Neural progenitor cell (in vitro differentiated cells): ENCODE results near the gene KDF1. TPM values are rescaled to one million over a fixed set of nuclear protein-coding genes. Genes with fewer than 3 reads are reported as not detected.
A peak's percentile ranks its signal among the peaks of the same experiment; 100 is the strongest.

Experiments used
- DNase-seq: peaks from one replicate; pipeline ENCODE4 v3.0.0-alpha.2; 2016; ENCODE audit warnings: low spot score
- H2AFZ ChIP-seq: fragments of 200-600 bp; sonication (generic); replicated peaks from 2 replicates; pipeline ENCODE4 v1.6.1; 2016; ENCODE audit warnings: antibody characterized with exemption
- H3F3A ChIP-seq: fragments of 200-600 bp; sonication (generic); 2 replicates; pipeline ENCODE4 v1.6.1; 2016; ENCODE audit warnings: antibody characterized with exemption, low read depth
- H3K27ac ChIP-seq: fragments of 200-600 bp; sonication (generic); 2 replicates; pipeline ENCODE4 v1.5.1; 2016; ENCODE audit warnings: mild to moderate bottlenecking
- H3K27me3 ChIP-seq: fragments of 200-600 bp; sonication (generic); 2 replicates; pipeline ENCODE4 v1.6.1; 2016; ENCODE audit warnings: mild to moderate bottlenecking, moderate library complexity
- H3K36me3 ChIP-seq: fragments of 200-600 bp; sonication (generic); 2 replicates; pipeline ENCODE4 v1.5.1; 2016
- H3K4me1 ChIP-seq: fragments of 200-600 bp; sonication (generic); 2 replicates; pipeline ENCODE4 v1.6.1; 2016; ENCODE audit warnings: mixed run types
- H3K4me2 ChIP-seq: fragments of 200-600 bp; sonication (generic); 2 replicates; pipeline ENCODE4 v1.6.1; 2016
- H3K4me3 ChIP-seq: fragments of 200-600 bp; sonication (generic); 2 replicates; pipeline ENCODE4 v1.5.1; 2016
- H3K79me2 ChIP-seq: fragments of 200-600 bp; sonication (generic); 2 replicates; pipeline ENCODE4 v1.6.1; 2016; ENCODE audit warnings: low read depth
- H3K9ac ChIP-seq: fragments of 200-600 bp; sonication (generic); 2 replicates; pipeline ENCODE4 v1.6.1; 2016
- H3K9me3 ChIP-seq: fragments of 200-600 bp; sonication (generic); 2 replicates; pipeline ENCODE4 v1.5.1; 2016; ENCODE audit warnings: low read depth
- H4K20me1 ChIP-seq: fragments of 200-600 bp; sonication (generic); 2 replicates; pipeline ENCODE4 v1.6.1; 2016; ENCODE audit warnings: low read depth
- H3K27ac Mint-ChIP-seq: 3 replicates; pipeline ENCODE4 v1.8.0; 2021; ENCODE audit warnings: mixed read lengths
- H3K27me3 Mint-ChIP-seq: 2 replicates; pipeline ENCODE4 v1.8.0; 2022; ENCODE audit warnings: low read depth, mild to moderate bottlenecking, inconsistent platforms, moderate library complexity, mixed read lengths; ENCODE audit not compliant: insufficient read depth
- H3K36me3 Mint-ChIP-seq: 3 replicates; pipeline ENCODE4 v1.8.0; 2021; ENCODE audit warnings: mixed read lengths
- H3K4me1 Mint-ChIP-seq: 3 replicates; pipeline ENCODE4 v1.8.0; 2021; ENCODE audit warnings: mixed read lengths
- H3K4me3 Mint-ChIP-seq: 3 replicates; pipeline ENCODE4 v1.8.0; 2021; ENCODE audit warnings: mild to moderate bottlenecking, moderate library complexity, mixed read lengths
- H3K9me3 Mint-ChIP-seq: 3 replicates; pipeline ENCODE4 v1.8.0; 2020; ENCODE audit warnings: mixed read lengths
- EZH2 ChIP-seq: fragments of 200-600 bp; sonication (generic); IDR thresholded peaks from 2 replicates; pipeline ENCODE4 v1.6.1; 2017; ENCODE audit warnings: antibody characterized with exemption, mild to moderate bottlenecking, moderate library complexity
- EZH2phosphoT487 ChIP-seq: fragments of 200-600 bp; sonication (generic); IDR thresholded peaks from 2 replicates; pipeline ENCODE4 v1.6.1; 2017; ENCODE audit warnings: antibody characterized with exemption
- total RNA-seq: library from RNA; depleted of rRNA; stranded (reverse); fragments of >200 nt; gene quantifications from 2 replicates; pipeline ENCODE4 v1.2.3, GENCODE V29; 2015; ENCODE audit warnings: low replicate concordance
- TF ChIP-seq, protein P1 (sequence below): fragments of 200-600 bp; sonication (generic); IDR thresholded peaks from 2 replicates; pipeline ENCODE4 v1.5.1; 2017; ENCODE audit warnings: antibody characterized with exemption, mild to moderate bottlenecking

The KDF1 gene
- total RNA-seq, 1 donor from 2014 or later: not detected

DNA sequence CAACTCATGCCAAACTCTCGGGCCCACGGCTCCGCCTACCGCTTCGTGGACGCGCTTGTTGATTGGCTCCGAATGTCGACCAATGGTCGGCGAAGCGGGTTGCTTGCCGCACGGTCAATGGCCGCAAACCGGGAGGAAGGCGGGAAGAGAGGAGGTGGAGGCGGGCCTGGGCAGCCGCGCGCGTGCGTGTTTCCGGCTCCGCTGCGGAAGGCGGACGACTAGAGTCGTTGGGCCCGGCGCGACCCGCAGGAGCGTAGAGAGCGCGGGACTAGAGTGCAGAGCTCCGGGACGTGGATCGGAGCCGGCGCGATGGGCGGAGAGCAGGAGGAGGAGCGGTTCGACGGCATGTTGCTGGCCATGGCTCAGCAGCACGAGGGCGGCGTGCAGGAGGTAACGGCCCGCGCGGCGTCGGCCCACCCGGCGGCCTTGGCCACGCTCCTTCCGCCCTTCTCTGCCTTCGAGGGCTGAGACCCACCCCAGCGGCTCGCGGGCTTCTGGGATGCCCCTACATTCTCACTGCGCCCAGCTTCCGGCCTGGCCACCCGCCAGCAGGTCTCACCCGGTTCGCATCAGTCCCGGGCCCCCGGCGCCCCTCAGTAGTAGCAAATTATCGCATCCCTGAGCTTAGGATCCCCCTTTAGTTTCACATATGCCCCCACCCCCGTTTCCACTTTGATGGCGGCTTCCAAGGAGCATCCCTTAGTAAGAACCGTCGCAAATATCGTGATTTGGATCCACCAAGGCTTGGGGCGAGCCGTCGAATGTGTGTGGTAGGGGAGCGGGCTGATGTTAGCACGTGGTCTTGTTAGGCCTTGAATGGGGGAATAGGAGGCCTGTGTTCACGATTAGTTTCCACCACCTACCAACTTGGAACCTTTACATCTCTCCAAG is 38.5 kb downstream of the KDF1 start, which contains the start of gene NUDC:
TSS of gene NUDC (plus strand) at position 204 of the 891 bp plus-strand sequence. CDS start at position 310, 106 bp downstream.
- H3K27me3 Mint-ChIP-seq: peaks cover 4% of the 10 kb centered on the region
- H3K4me3 Mint-ChIP-seq: peak within 1 kb of the TSS; percentile 96
- Histone ChIP-seq H3K9ac (peak within 1 kb of the TSS; percentile 76), H2AFZ (peak within 1 kb of the TSS; percentile 35), H3K4me1 (peaks cover 6% of the 10 kb centered on the region), H3K27me3 (no peaks in the 10 kb centered on the region), H3K27ac (no peak within 1 kb of the TSS), H3K36me3 (peaks cover 4% of the 10 kb centered on the region), H3K9me3 (no peaks in the 10 kb centered on the region), H3F3A (peaks cover 9% of the 10 kb centered on the region), H3K4me3 (peak within 1 kb of the TSS; percentile 69), H3K79me2 (peaks cover 50% of the 10 kb centered on the region), H3K4me2 (peak within 1 kb of the TSS; percentile 86), H4K20me1 (peaks cover 30% of the 10 kb centered on the region)
- no peak for TF ChIP-seq EZH2phosphoT487
- TF ChIP-seq, protein P1, sequence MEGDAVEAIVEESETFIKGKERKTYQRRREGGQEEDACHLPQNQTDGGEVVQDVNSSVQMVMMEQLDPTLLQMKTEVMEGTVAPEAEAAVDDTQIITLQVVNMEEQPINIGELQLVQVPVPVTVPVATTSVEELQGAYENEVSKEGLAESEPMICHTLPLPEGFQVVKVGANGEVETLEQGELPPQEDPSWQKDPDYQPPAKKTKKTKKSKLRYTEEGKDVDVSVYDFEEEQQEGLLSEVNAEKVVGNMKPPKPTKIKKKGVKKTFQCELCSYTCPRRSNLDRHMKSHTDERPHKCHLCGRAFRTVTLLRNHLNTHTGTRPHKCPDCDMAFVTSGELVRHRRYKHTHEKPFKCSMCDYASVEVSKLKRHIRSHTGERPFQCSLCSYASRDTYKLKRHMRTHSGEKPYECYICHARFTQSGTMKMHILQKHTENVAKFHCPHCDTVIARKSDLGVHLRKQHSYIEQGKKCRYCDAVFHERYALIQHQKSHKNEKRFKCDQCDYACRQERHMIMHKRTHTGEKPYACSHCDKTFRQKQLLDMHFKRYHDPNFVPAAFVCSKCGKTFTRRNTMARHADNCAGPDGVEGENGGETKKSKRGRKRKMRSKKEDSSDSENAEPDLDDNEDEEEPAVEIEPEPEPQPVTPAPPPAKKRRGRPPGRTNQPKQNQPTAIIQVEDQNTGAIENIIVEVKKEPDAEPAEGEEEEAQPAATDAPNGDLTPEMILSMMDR: no peak
- TF ChIP-seq EZH2: no peak
- H3K36me3 Mint-ChIP-seq: peaks cover 13% of the 10 kb centered on the region
- DNase-seq: peak; percentile 97
- peak within 1 kb of the TSS; percentile 96 for H3K27ac Mint-ChIP-seq
- H3K4me1 Mint-ChIP-seq: peaks cover 23% of the 10 kb centered on the region
- no peaks in the 10 kb centered on the region for H3K9me3 Mint-ChIP-seq

DNA sequence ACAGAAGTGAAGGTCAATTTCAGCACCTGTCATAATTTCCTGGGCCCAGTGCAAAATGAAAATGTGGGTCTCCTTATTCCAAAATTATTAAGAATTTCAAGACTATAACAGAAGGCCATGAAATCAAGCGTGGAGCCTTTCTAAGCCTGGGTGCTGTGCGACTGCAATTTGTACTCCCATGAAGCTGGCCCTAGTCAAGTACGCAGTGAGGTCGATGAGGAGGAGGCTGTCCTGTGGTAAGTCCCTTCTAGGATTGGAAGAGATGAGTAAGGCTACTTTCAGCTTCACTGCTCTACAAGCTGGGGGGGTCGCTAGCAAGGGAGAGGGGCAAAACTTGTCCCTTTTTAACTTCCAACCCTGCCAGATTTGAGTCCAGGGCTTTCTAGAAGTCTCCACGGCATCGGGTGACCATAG is 39.1 kb downstream of the KDF1 start:
- Histone ChIP-seq H3K4me3 (peak overlapping the region; percentile 69), H3K27me3 (peaks cover 4% of the 10 kb centered on the region), H3K79me2 (peaks cover 44% of the 10 kb centered on the region), H3K9ac (no peak overlapping the region), H3K9me3 (no peaks in the 10 kb centered on the region), H2AFZ (peak overlapping the region; percentile 35), H4K20me1 (peaks cover 25% of the 10 kb centered on the region), H3F3A (peaks cover 9% of the 10 kb centered on the region), H3K4me1 (peaks cover 6% of the 10 kb centered on the region), H3K36me3 (peaks cover 4% of the 10 kb centered on the region), H3K4me2 (peak overlapping the region; percentile 86), H3K27ac (no peak overlapping the region)
- no peak for DNase-seq
- no peaks in the 10 kb centered on the region for H3K9me3 Mint-ChIP-seq
- peaks cover 23% of the 10 kb centered on the region for H3K4me1 Mint-ChIP-seq
- H3K27me3 Mint-ChIP-seq: peaks cover 4% of the 10 kb centered on the region
- peaks cover 9% of the 10 kb centered on the region for H3K36me3 Mint-ChIP-seq
- TF ChIP-seq, protein P1: no peak
- no peak for TF ChIP-seq EZH2
- no peak for TF ChIP-seq EZH2phosphoT487
- peak overlapping the region; percentile 96 for H3K4me3 Mint-ChIP-seq
- peak overlapping the region; percentile 96 for H3K27ac Mint-ChIP-seq

DNA sequence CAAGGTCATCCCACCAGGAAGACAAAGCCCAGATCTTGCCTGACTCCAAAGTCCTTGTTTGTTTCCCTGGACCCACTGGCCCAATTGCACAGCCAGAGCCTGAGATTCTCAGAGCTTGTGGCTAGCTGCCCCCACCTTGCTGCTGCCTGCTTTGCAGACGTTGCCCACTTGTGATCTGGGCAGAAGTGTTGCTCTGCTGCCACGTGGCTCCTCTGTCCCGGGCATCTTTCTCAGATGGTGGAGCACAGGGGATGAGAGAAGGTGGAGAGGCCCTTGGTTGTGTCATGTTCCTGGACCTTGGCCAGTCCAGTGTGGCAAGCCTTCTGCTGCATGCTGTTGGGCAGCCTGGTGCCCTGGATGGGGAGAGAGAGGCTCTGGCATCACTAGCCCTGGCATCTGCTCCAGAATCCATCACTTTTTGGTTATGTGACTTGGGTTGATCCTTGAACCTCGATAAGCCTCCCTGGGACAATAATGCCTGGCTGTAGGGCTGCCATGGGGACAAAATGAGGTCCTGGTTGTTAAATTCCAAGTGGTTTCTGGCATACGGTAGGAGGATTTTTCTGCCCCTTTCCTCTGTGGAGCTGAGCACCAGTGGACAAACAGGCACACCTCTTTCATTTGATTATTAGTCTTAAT is 44.9 kb downstream of the KDF1 start:
- no peak overlapping the region for H3K4me3 ChIP-seq
- no peak overlapping the region for H2AFZ ChIP-seq
- no peak overlapping the region for H3K9ac ChIP-seq
- H3K4me1 ChIP-seq: no peaks in the 10 kb centered on the region
- peaks cover 13% of the 10 kb centered on the region for H3K27me3 ChIP-seq
- Mint-ChIP-seq H3K27ac (no peak overlapping the region), H3K4me3 (no peak overlapping the region), H3K4me1 (peaks cover 1% of the 10 kb centered on the region), H3K36me3 (no peaks in the 10 kb centered on the region), H3K27me3 (peaks cover 6% of the 10 kb centered on the region), H3K9me3 (no peaks in the 10 kb centered on the region)
- H3K4me2 ChIP-seq: no peak overlapping the region
- TF ChIP-seq EZH2 (no peak), EZH2phosphoT487 (no peak)
- TF ChIP-seq, protein P1: no peak
- no peaks in the 10 kb centered on the region for H3K9me3 ChIP-seq
- no peaks in the 10 kb centered on the region for H3K36me3 ChIP-seq
- no peak for DNase-seq
- H3F3A ChIP-seq: no peaks in the 10 kb centered on the region
- H3K79me2 ChIP-seq: no peaks in the 10 kb centered on the region
- no peaks in the 10 kb centered on the region for H4K20me1 ChIP-seq
- H3K27ac ChIP-seq: no peak overlapping the region
